Caco-2 (cell line): Measurements from ENCODE around the gene CD52. TPM values are rescaled to one million over a fixed set of nuclear protein-coding genes. Genes with fewer than 3 reads are reported as not detected.
"Not testable (repeated sequence)": the region's sequence is repeated elsewhere in the genome, so short reads cannot be mapped to it uniquely, and the experiment has no call there.

Experiments
- BruUV-seq: library from RNA; stranded (reverse); fragments of 400-500 nt; replicated peaks from 2 replicates; lab custom pipeline; 2021; lab: Mats Ljungman, UMichigan
- CTCF ChIA-PET: fragments of 300-600 bp; sonication (Branson Sonifier 250); formaldehyde crosslinking; loops from one replicate; lab custom pipeline; 2022; ENCODE audit warnings: antibody characterized with exemption; lab: Charles Lee
- POLR2A ChIA-PET: fragments of 300-600 bp; sonication (Branson Sonifier 250); formaldehyde crosslinking; loops from one replicate; lab custom pipeline; 2022; ENCODE audit warnings: antibody characterized with exemption; lab: Charles Lee
- DNase-seq, 2 experiments: peaks; one replicate each; pipeline versions ENCODE4 v3.0.0 to v3.0.0-alpha.2; 2020 to 2022
- H3K27me3 ChIP-seq: replicated peaks from 2 replicates; pipeline ENCODE4 v1.6.0; 2011; ENCODE audit warnings: low read length; ENCODE audit not compliant: control insufficient read depth, insufficient read depth
- H3K36me3 ChIP-seq: 2 replicates; pipeline ENCODE4 v1.5.1; 2011; ENCODE audit warnings: low read length; ENCODE audit not compliant: control insufficient read depth, insufficient read depth
- H3K4me1 ChIP-seq: fragments of 250-450 bp; sonication (Bioruptor Pico); 2 replicates; pipeline ENCODE4 v1.5.1; 2020; ENCODE audit warnings: mild to moderate bottlenecking
- H3K4me3 ChIP-seq: 2 replicates; pipeline ENCODE4 v1.5.1; 2011; ENCODE audit warnings: low read depth, mild to moderate bottlenecking, control low read depth, low read length
- H3K9me3 ChIP-seq: fragments of 250-450 bp; sonication (Bioruptor Pico); 2 replicates; pipeline ENCODE4 v1.5.1; 2020; ENCODE audit warnings: mild to moderate bottlenecking, moderate library complexity
- H3K27ac Mint-ChIP-seq: one replicate; pipeline ENCODE4 v1.8.0; 2022; ENCODE audit warnings: mixed read lengths; ENCODE audit not compliant: unreplicated experiment
- H3K27me3 Mint-ChIP-seq: one replicate; pipeline ENCODE4 v1.8.0; 2022; ENCODE audit warnings: mixed read lengths; ENCODE audit not compliant: insufficient read depth, unreplicated experiment
- H3K36me3 Mint-ChIP-seq: one replicate; pipeline ENCODE4 v1.8.0; 2022; ENCODE audit warnings: mild to moderate bottlenecking, mixed read lengths; ENCODE audit not compliant: insufficient read depth, unreplicated experiment
- H3K4me1 Mint-ChIP-seq: one replicate; pipeline ENCODE4 v1.8.0; 2022; ENCODE audit warnings: low read depth, mixed read lengths; ENCODE audit not compliant: unreplicated experiment
- H3K4me3 Mint-ChIP-seq: one replicate; pipeline ENCODE4 v1.8.0; 2022; ENCODE audit warnings: mild to moderate bottlenecking, moderate library complexity, mixed read lengths; ENCODE audit not compliant: unreplicated experiment
- H3K9me3 Mint-ChIP-seq: one replicate; pipeline ENCODE4 v1.8.0; 2022; ENCODE audit warnings: mixed read lengths; ENCODE audit not compliant: unreplicated experiment
- CTCF ChIP-seq, 2 experiments: fragments of 200-600 bp in 1 of 2; IDR thresholded peaks; 1 replicate in 1 of 2; 2 replicates in 1 of 2; pipeline versions ENCODE4 v1.5.1 to v1.8.0; 2011 to 2022; ENCODE audit warnings: antibody characterized with exemption in 1 of 2, control low read depth in 1 of 2, inconsistent platforms in 1 of 2, low read depth in 1 of 2, low read length in 1 of 2, mild to moderate bottlenecking in 1 of 2, moderate library complexity in 1 of 2; ENCODE audit not compliant: insufficient read depth in 1 of 2, severe bottlenecking in 1 of 2, unreplicated experiment in 1 of 2
- intact Hi-C: fragments of 100-400 bp; cut with micrococcal nuclease; formaldehyde crosslinking; loops from one replicate; pipeline ENCODE4 v1.10.0; 2022; ENCODE audit not compliant: unreplicated experiment
- total RNA-seq: library from RNA; stranded (reverse); gene quantifications from 2 replicates; pipeline ENCODE4 v1.2.3, GENCODE V29; 2022

CD52 gene
- total RNA-seq, 1 experiment from 2014 or later: not detected

GRCh38 chr1:26307363-26307781 lies 10.4 kb upstream of the CD52 start:
- peaks cover 19% of the 10 kb centered on the region for H3K4me1 Mint-ChIP-seq
- H3K27me3 Mint-ChIP-seq: no peaks in the 10 kb centered on the region
- Histone ChIP-seq H3K27me3 (no peaks in the 10 kb centered on the region), H3K9me3 (no peaks in the 10 kb centered on the region), H3K4me1 (peaks cover 14% of the 10 kb centered on the region; the same call in 1 of the 2 replicates), H3K4me3 (peak overlapping the region; percentile 41), H3K36me3 (no peaks in the 10 kb centered on the region)
- ChIA-PET CTCF (interaction anchor here (0.7 kb wide), 1 partner anchor 20 kb away, joined by 7 read pairs; no protein-coding TSS in a partner anchor), POLR2A (interaction anchor here (1.5 kb wide), 1 partner anchor 11 kb away, joined by 5 read pairs; the partner anchor contains the start of gene CD52)
- peak overlapping the region; percentile 99 for H3K4me3 Mint-ChIP-seq
- TF ChIP-seq CTCF (IDR thresholded peaks at IDR 0.05; ENCODE audit: insufficient read depth in 1 of 2, low read depth in 1 of 2, low read length in 1 of 2, severe bottlenecking in 1 of 2, unreplicated experiment in 1 of 2): no peak
- H3K36me3 Mint-ChIP-seq: peaks cover 12% of the 10 kb centered on the region
- no peak for DNase-seq
- intact Hi-C loops: no loop called here
- no peaks in the 10 kb centered on the region for H3K9me3 Mint-ChIP-seq
- no TSS peak for BruUV-seq
- no peak overlapping the region for H3K27ac Mint-ChIP-seq

GRCh38 chr1:26307966-26308899 lies 9.5 kb upstream of the CD52 start:
- H3K9me3 ChIP-seq, BruUV-seq, H3K27me3 Mint-ChIP-seq, H3K9me3 Mint-ChIP-seq, DNase-seq, intact Hi-C loops, H3K4me1 ChIP-seq, H3K27me3 ChIP-seq, H3K36me3 ChIP-seq, H3K27ac Mint-ChIP-seq, H3K4me3 ChIP-seq: not testable (repeated sequence)
- H3K4me1 Mint-ChIP-seq: peaks cover 19% of the 10 kb centered on the region
- POLR2A ChIA-PET: interaction anchor here (0.6 to 1.5 kb wide), 2 partner anchors 10 to 192 kb away, joined by 4 to 5 read pairs; partner anchors contain the start of gene CD52
- CTCF ChIA-PET: interaction anchor here (0.7 kb wide), 2 partner anchors 21 to 31 kb away, joined by 5 to 7 read pairs; no protein-coding TSS in a partner anchor
- H3K36me3 Mint-ChIP-seq: peaks cover 12% of the 10 kb centered on the region
- peak overlapping the region; percentile 99 for H3K4me3 Mint-ChIP-seq

- no TSS peak for BruUV-seq
- H3K4me3 ChIP-seq: no peak overlapping the region
- no peaks in the 10 kb centered on the region for H3K9me3 Mint-ChIP-seq
- no peaks in the 10 kb centered on the region for H3K27me3 Mint-ChIP-seq
- no peak overlapping the region for H3K4me3 Mint-ChIP-seq
- DNase-seq: no peak
- no peak for TF ChIP-seq CTCF (IDR thresholded peaks at IDR 0.05; ENCODE audit: insufficient read depth in 1 of 2, low read depth in 1 of 2, low read length in 1 of 2, severe bottlenecking in 1 of 2, unreplicated experiment in 1 of 2)
- H3K27me3 ChIP-seq: no peaks in the 10 kb centered on the region
- H3K9me3 ChIP-seq: no peaks in the 10 kb centered on the region
- H3K4me1 Mint-ChIP-seq: peaks cover 7% of the 10 kb centered on the region
- no peak overlapping the region for H3K27ac Mint-ChIP-seq
- ChIA-PET POLR2A (interaction anchor here (0.6 kb wide), 1 partner anchor 36 kb away, joined by 3 read pairs; no protein-coding TSS in a partner anchor), CTCF (no interaction called here)
- intact Hi-C loops: no loop called here
- H3K4me1 ChIP-seq: no peaks in the 10 kb centered on the region
- peaks cover 33% of the 10 kb centered on the region for H3K36me3 Mint-ChIP-seq
- H3K36me3 ChIP-seq: no peaks in the 10 kb centered on the region
Measured at GRCh38 chr1:26314501-26314900, 3.3 kb upstream of the CD52 start.
